ENCODE data around the gene RMDN3.

Gene RMDN3

GRCh38 chr15:40754883-40755811 is at the start of gene RMDN3:
RMDN3 (minus strand) TSS chr15:40755254; CDS start chr15:40754783, 471 bp downstream.
- DNase-seq, result peak; percentile 87

- DNase-seq, result no peak
These were observed 48.6 kb upstream of the RMDN3 start for GRCh38 chr15:40803688-40804087.

- no peak for DNase-seq
These were observed 48.0 kb upstream of the RMDN3 start for GRCh38 chr15:40803076-40803475.

- DNase-seq, result no peak
These were observed 44.5 kb upstream of the RMDN3 start for GRCh38 chr15:40799523-40799922.

- DNase-seq, result no peak
These were observed 41.5 kb upstream of the RMDN3 start for GRCh38 chr15:40796512-40796911.

GRCh38 chr15:40796041-40796440 is 41.0 kb upstream of the RMDN3 start:
- DNase-seq, result no peak

GRCh38 chr15:40793216-40793989 is 38.3 kb upstream of the RMDN3 start:
- DNase-seq, result no peak

GRCh38 chr15:40792394-40792793 is 37.3 kb upstream of the RMDN3 start:
- DNase-seq, result no peak

- DNase-seq, result no peak
These were observed 35.7 kb upstream of the RMDN3 start for GRCh38 chr15:40790718-40791117.

- no peak for DNase-seq
These were observed 34.9 kb upstream of the RMDN3 start for GRCh38 chr15:40789999-40790398.

GRCh38 chr15:40789119-40789518 is 34.1 kb upstream of the RMDN3 start:
- no peak for DNase-seq

GRCh38 chr15:40787991-40788390 is 32.9 kb upstream of the RMDN3 start:
- DNase-seq, result no peak

GRCh38 chr15:40787344-40787841 is 32.3 kb upstream of the RMDN3 start:
- peak; percentile 58 for DNase-seq

GRCh38 chr15:40785814-40786213 is 30.8 kb upstream of the RMDN3 start:
- no peak for DNase-seq

- DNase-seq, result no peak
These were observed 30.1 kb upstream of the RMDN3 start for GRCh38 chr15:40785164-40785563.

- DNase-seq, result peak; percentile 76
These were observed 27.7 kb upstream of the RMDN3 start for GRCh38 chr15:40782609-40783227.

- peak; percentile 65 for DNase-seq
These were observed 21.6 kb upstream of the RMDN3 start for GRCh38 chr15:40776537-40777141.

GRCh38 chr15:40775740-40776536 is 20.9 kb upstream of the RMDN3 start:
- DNase-seq, result no peak

- no peak for DNase-seq
These were observed 20.0 kb upstream of the RMDN3 start for GRCh38 chr15:40775007-40775406.

GRCh38 chr15:40773902-40774301 is 18.8 kb upstream of the RMDN3 start:
- no peak for DNase-seq

GRCh38 chr15:40773496-40773895 is 18.4 kb upstream of the RMDN3 start:
- DNase-seq, result no peak

- no peak for DNase-seq
These were observed 17.0 kb upstream of the RMDN3 start for GRCh38 chr15:40772014-40772413.
